Superior temporal gyrus (tissue), 1 donor: ENCODE results near the gene ADCY2.
A peak's percentile ranks its signal among the peaks of the same experiment; 100 is the strongest.

Experiments
- DNase-seq: peaks from one replicate; pipeline ENCODE4 v3.0.0-alpha.2; 2016; ENCODE audit errors: extremely low spot score

ADCY2 gene

GRCh38 chr5:7589800-7590199 is 193.9 kb downstream of the ADCY2 start:
- no peak for DNase-seq

- no peak for DNase-seq
Observed at GRCh38 chr5:7592910-7593309, 197.0 kb downstream of the ADCY2 start.

DNA sequence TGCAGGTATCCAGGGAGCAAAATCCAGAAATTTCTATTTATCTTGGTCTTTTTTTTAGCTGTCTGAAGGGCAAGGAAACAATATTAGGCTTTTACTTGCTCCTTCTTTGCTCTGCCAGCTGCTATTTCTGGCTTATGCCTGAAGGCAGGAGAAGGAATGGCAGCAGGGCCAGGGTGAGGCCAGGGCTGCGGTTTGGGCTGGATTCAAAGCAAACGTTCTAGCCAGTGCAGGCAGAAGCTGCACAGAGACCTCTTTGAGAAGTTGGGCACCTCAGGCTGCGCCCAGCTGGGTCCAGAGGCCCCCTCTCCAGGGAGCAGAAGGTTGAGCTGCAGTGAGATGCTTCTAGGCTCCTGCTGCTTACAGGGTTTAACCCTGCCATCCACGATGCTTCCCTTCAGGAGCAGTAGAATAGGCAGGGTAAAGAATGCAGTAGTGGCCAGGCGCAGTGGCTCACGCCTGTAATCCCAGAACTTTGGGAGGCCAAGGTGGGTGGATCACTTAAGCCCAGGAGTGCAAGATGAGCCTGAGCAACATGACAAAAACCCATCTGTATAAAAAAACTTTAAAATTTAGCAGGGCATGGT is 201.2 kb downstream of the ADCY2 start:
- no peak for DNase-seq

GRCh38 chr5:7606840-7607465 is 211.0 kb downstream of the ADCY2 start:
- no peak for DNase-seq

DNA sequence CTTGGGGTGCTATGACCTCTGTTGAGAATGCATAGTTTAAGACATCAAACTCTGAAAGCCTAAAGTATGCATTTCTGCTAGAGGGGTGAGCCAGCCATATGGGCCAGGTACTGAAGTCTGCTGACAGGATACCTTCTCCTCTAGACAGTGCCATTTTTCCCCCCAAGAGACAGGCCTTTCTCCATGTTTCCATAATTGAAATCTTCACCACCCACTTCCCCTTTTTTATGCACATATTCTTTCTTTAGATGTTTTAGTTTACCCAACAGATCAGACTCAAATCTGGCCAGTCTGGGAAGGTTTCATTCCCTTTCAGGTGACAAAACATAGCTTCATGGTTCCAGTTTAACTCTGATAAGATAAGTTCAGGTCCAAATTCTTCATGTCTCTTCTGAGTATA is 212.8 kb downstream of the ADCY2 start:
- no peak for DNase-seq

DNA sequence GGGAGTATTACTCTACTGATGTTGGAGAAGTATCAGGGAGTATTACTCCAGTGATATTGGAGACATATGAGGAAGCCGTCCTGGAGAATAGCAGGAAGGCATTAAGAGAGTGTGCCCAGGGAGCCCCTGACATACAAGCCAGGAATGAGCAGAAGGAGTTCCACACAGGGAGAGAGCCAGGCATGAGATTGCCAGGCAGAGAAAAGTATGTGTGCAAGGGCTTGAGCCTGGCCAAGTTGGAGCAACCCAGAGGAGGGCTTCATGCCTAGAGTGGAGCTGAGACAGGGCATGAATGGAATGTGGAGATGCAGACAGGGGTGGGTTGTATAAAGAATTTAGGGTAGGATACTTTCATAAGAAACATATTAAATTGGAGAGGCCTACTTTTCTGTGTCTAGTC is 213.8 kb downstream of the ADCY2 start:
- no peak for DNase-seq

DNA sequence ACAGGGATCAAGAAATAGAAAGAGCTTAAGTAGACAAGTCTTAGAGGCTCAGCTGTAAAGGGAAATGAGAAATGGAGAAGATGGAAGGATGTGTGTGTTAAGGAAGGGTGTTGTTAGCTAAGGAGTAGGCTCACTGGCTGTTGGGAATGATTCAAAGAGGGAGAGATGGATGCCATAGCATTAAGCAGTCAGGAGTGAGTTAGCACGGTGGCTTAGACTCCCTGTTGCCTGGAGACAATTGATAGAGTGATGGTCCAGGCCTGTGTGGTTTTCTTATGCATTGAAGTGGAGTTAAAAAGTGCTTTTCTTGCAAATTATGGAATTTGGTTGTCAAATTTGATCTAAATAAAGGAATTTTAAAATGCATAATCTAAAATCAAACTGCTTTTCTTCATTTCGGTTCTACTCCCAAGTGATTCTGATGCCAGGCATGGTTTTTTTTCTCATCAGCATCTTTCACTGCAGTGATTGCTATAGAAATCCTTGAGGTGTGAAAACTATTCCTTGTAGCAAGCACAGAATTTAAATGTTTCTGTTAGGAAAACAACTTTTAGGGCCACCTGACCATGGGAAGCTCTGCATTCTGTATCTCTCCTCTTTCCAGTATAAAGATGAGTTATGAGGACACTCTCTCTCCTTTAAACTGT is 214.7 kb downstream of the ADCY2 start:
- peak; percentile 61 for DNase-seq

GRCh38 chr5:7611518-7611917 is 215.6 kb downstream of the ADCY2 start:
- no peak for DNase-seq

DNA sequence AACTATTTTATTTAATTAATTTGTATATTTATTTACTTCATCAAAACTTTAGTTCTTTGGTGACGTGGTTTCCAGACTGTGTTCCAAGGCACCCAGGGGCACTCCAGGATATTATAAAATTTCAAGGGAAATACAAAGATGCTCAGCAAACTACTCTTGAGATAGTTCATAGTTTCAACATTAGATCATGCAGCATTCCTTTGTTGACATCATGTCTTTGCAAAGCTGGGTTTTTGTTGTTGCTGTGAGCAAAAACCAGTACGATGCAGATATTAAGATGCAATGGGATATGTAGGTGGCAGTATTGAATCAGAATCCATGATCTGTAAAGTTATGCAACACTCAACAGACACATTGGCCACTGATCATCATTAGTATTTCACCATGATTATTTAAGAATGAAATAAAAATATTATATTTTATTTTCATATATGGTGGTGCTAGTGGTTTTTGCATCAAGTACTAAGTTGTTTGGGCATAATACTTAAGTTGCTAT is 219.7 kb downstream of the ADCY2 start:
- no peak for DNase-seq

DNA sequence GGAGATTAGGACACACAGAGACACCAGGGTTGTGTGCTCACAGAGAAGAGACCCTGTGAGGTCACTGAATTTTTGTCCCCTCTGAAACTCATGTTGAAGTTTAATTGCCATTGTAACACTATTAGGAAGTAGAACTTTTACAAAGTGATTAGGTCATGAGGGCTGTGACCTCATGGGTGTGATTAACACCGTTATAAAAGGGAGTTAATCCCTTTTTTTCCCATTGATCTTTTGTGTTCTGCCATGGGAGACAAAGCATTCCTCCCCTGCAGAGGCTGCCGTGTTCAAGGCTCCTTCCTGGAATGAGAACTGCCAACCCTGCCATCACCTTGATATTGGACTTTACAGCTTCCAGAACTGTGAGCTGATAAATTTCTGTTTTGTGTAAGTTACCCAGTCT is 221.0 kb downstream of the ADCY2 start:
- DNase-seq, result no peak

DNA sequence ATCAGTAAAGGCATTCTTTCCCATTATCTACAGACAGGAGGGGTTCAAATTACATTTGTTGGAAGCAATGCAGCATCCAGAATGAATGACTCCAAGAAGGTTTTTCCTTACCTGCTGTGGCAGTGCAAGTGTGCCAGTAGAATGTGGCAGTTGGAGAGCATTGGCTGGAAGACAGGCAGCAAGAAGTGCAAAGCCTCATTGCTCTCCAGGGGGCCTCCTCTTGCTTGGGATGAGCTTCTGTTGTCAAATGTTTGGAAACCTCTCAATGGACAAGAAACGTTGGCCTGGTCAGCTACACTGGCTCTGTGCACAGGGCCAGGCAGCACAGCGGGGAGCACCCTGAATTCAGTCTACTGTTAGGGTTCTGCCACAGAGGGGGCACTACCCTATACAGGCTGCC is 226.6 kb downstream of the ADCY2 start:
- DNase-seq, result no peak

DNA sequence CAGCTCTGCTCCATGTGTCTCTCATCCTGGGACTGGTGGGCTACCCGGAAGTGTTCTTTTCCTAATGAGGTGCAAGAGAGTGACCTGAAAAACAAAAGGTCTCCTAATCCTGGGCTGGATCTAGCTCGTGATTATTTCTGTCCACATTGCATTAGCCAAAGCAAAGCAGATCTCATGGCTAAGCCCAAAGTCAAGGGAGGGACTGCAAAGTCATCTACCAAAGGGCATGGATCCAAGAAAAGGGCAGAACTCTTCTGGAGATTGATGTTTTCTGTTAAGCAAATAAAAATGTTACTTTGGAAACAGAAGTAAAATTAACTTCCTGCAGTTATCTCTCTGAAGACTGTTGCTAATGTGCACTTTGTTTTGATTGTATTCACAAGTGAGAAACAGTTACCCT is 229.8 kb downstream of the ADCY2 start:
- no peak for DNase-seq

GRCh38 chr5:7628248-7628647 is 232.3 kb downstream of the ADCY2 start:
- no peak for DNase-seq

DNA sequence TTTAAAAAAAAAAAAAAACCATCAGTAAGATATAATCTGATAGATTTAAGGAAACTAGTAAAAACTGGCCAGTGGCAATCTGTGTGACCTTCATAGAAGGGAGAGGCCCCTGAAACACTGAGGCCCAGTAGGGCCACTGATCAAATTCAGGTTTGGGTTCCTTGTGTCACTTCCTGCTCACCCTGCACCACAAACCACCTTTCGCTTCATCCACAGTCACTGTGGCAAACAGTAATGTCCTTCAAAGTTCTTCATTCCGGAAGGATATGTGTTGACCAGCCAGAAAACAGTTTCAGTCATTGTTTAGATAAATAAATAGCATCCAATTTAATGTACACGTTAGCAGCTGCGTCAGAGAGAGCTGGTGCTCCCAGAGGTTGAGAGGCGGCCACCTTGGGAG is 232.9 kb downstream of the ADCY2 start:
- no peak for DNase-seq

GRCh38 chr5:7629561-7629960 is 233.6 kb downstream of the ADCY2 start:
- no peak for DNase-seq

DNA sequence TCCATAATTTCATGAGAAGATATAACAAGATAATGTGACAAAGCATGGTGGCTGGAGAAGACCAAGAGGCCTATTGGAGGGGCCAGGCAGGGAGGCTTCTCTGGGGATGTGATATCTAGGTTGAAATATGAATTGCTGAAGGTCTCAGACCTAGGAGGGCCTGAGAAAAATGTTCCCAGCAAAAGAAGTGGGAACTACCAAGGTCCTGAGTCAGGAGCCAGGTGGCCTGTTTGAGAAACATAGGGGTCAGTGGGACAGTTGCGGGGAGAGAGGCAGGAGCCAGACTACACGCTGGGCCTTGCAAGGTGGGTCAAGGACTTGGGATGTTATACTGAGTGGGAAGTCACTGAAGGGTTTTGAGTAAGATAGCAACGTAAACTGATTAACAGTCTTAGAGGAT is 238.9 kb downstream of the ADCY2 start:
- DNase-seq, result no peak

DNA sequence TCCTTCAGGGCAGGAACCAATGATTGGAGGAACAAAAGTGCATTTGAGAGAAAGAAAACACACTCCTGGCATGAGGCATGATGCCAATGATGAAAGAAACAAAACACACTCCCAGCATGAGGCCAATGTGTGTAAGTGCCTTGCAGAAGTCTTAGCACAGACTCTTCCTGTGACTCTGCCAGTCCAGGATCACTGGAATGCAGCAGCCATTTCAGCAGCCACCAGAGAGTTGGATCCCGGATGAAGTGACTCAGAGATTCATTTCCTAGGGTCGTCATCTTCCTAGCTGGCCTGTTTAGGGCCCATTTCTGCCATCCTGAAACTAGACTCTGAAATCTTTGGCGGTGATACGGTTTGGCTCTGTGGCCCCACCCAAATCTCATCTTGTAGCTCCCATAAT is 242.5 kb downstream of the ADCY2 start:
- DNase-seq, result no peak

DNA sequence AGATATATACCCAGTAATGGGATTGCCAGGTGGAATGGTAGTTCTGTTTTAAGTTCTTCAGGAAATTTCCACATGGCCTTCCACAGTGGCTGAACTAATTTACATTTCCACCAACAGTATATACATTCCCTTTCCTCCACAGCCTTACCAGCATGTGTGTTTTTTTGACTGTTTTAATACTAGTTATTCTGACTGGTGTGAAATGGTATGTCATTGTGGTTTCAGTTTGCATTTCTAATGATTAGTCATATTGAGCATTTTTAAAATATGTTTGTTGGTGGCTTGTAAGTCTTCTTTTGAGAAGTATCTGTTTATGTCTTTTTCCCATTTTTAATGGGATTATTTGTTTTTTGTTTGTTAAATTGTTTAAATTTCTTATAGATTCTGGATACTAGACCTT is 246.1 kb downstream of the ADCY2 start:
- DNase-seq, result no peak

DNA sequence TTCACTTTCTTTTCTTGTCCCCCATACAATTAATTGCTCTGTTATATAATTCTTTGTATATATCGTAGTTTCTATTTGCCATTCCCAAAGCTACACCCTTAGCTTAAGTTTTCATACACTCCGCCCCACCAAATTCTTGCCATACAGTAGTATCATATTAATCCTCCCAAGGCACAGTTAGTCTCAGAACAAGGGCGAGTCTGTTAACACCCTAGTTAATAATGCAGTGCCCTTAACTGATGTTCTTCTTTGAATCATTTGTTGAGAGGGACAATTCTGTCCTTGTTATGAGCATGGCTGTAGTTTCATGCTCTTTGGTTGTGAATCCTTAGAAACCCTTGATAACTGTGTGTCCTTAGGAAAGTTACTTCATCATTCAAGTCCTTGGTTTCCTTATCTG is 248.8 kb downstream of the ADCY2 start:
- no peak for DNase-seq

DNA sequence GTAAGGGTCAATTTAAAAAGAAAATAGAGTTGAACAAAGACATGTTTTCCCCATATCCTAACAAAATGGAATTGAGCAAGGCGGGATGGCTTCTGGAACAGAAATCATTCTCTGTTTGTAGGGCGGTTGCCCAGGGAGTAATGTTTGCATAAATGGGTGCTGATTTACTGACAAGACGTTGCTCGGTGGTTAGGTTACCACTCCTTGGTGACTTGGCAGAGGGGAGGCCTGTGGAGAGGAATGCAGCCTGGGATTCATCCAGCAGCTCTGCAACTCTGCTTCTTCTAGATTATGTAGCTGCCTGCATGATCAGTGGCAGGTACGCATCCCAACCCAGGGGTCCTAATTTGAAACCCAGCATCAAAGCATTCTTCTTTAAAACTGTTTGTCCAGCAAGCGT is 254.8 kb downstream of the ADCY2 start:
- no peak for DNase-seq

DNA sequence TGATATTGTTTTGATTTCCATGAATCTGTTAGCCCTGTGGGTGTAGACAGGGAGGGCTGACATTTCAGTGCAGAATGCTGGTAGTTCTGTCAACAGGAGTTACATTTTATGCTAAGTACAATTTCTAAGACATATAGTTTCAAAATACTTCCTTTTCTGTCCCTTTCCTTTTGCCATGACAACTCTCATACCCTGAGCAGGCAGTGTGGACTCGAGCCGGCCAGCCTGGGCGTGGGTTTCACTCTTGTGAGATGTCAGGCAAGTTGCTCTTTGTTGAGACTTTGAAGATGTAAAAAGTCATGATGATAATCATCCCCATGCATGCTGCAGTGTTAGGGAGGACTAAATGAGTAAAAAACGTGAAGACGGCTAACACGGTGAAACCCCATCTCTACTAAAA is 257.1 kb downstream of the ADCY2 start:
- DNase-seq, result no peak

DNA sequence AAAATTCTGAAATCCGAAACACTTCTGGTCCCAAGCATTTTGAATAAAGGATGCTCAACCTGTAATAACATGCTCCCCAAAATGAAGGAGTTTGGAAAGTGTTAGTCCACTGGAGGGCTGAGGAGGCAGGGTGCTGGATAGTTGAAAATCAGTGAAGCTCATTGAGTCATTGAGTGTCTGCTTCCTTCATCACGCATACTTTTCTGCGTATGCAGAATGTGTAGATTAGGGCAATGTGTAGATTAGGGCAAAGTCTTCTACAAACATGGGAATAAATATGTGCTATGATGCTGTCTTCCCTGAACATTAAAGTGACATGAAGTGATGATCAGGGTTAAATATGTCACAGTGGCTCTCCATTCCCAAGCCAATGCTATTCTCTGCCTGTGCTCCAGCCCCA is 261.2 kb downstream of the ADCY2 start:
- DNase-seq, result no peak

- DNase-seq, result no peak
Observed at GRCh38 chr5:7659420-7659819, 263.5 kb downstream of the ADCY2 start.
